ENCODE data around the gene WDFY3.

The WDFY3 gene

GRCh38 chr4:84753321-84753972 lies 213.0 kb downstream of the WDFY3 start:
- no peak for DNase-seq (ENCODE audit: low spot score in 2 of 2)
- Mint-ChIP-seq H3K4me3 (no peak overlapping the region), H3K9me3 (no peaks in the 10 kb centered on the region), H3K27ac (no peak overlapping the region), H3K36me3 (no peaks in the 10 kb centered on the region), H3K4me1 (no peaks in the 10 kb centered on the region)
- ATAC-seq = no peak

DNA sequence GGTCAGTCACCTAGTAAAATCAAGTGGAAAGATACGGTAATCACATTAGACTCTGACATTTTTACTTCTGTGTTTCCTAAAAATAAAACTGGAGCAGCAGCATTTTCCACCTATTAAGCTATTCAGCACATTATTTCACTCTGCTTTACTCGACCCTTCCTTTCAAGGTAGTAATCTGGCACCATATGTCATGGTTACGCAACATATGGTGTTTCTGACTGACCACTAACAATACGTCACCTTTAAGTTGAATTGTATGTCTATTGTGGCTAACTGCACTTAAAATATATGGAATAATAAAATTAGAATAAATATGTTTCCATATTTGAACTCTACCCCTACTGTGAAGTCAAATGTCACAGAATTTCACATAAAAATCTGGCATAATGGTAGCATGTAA lies 214.8 kb downstream of the WDFY3 start:
- Mint-ChIP-seq H3K4me3 (no peak overlapping the region), H3K4me1 (no peaks in the 10 kb centered on the region), H3K9me3 (no peaks in the 10 kb centered on the region), H3K36me3 (no peaks in the 10 kb centered on the region), H3K27ac (no peak overlapping the region)
- no peak for DNase-seq (ENCODE audit: low spot score in 2 of 2)
- no peak for ATAC-seq

DNA sequence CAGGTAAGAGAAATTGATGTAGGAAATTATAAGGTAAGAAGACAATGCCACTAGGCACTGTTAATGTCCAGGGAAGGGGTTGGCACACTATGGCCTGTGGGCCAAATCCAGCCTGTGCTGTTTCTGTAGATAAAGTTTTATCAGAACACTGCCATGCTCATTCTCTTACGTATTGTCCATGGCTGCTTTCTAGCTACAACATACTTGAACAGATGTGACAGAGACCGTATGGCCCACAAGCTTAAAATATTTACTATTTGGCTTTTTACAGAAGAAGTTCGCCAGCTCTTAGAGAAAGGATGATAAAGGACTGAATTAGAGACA lies 215.6 kb downstream of the WDFY3 start:
- DNase-seq (ENCODE audit: low spot score in 2 of 2) (no peak), ATAC-seq (no peak)
- Mint-ChIP-seq H3K27ac (no peak overlapping the region), H3K4me3 (no peak overlapping the region), H3K36me3 (no peaks in the 10 kb centered on the region), H3K4me1 (no peaks in the 10 kb centered on the region), H3K9me3 (no peaks in the 10 kb centered on the region)

DNA sequence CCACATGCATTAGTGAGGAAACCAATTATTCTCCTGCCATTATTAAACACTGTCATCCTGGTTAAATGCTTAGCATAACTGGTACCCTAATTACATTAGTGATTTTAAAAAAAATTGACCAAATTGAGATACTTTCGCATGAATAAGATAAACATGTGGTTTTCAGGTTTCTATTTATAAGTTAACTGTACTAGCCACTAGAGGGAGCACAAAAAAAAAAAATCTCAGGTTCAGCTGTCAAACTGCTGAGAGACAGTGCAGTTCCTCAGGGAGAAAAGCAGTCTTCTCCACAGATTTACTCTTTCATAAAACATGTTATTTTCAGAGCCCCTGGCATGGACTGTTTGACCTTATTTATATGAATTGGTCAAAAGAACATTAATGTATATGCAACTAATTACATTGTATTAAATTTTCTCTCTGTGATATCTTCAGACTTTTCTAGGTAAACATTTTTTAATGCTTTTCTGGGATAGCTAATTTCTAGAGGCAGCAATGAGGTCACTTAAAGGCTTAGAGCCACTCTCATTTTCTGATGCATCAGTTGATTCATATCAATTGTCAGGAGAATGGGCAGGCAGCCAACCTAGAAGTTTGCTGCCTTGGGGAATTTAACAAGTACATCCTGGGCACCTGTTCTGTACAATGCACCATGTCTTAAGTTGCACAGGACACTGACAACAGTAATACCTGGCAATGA lies 216.1 kb downstream of the WDFY3 start:
- no peaks in the 10 kb centered on the region for H3K9me3 Mint-ChIP-seq
- H3K4me3 Mint-ChIP-seq = no peak overlapping the region
- H3K36me3 Mint-ChIP-seq = no peaks in the 10 kb centered on the region
- no peaks in the 10 kb centered on the region for H3K4me1 Mint-ChIP-seq
- no peak overlapping the region for H3K27ac Mint-ChIP-seq
- ATAC-seq = no peak
- DNase-seq (ENCODE audit: low spot score in 2 of 2) = no peak

DNA sequence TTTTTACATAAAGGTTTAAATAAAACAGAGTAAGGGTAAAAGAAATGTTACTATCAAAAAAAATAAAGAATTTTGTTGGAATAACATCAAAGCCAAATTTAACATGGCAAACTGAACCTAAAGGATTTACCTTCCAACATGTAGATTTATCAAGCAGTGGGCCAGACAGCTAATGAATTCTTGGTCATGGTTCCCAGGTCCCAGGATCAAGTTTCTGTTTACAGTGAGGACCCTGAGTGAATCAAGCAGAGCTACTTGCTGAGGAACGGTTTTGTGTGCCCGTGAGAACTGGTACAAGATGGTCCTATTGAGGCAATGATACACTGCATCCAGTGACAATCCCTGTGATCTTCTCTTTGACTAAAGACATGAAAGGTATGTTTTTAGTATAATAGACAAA lies 226.4 kb downstream of the WDFY3 start:
- ATAC-seq = no peak
- Mint-ChIP-seq H3K27ac (no peak overlapping the region), H3K36me3 (no peaks in the 10 kb centered on the region)

GRCh38 chr4:84738622-84739021 lies 227.9 kb downstream of the WDFY3 start:
- no peaks in the 10 kb centered on the region for H3K36me3 Mint-ChIP-seq
- ATAC-seq (no peak), DNase-seq (ENCODE audit: low spot score in 2 of 2) (no peak)
- H3K4me3 Mint-ChIP-seq = no peak overlapping the region
- H3K27ac Mint-ChIP-seq = no peak overlapping the region
- H3K4me1 Mint-ChIP-seq = no peaks in the 10 kb centered on the region
- H3K9me3 Mint-ChIP-seq = no peaks in the 10 kb centered on the region

More for the DNA sequence above, 226.4 kb downstream of the WDFY3 start:
- H3K4me3 Mint-ChIP-seq = no peak overlapping the region
- H3K4me1 Mint-ChIP-seq = no peaks in the 10 kb centered on the region
- H3K9me3 Mint-ChIP-seq = no peaks in the 10 kb centered on the region
- no peak for DNase-seq (ENCODE audit: low spot score in 2 of 2)

DNA sequence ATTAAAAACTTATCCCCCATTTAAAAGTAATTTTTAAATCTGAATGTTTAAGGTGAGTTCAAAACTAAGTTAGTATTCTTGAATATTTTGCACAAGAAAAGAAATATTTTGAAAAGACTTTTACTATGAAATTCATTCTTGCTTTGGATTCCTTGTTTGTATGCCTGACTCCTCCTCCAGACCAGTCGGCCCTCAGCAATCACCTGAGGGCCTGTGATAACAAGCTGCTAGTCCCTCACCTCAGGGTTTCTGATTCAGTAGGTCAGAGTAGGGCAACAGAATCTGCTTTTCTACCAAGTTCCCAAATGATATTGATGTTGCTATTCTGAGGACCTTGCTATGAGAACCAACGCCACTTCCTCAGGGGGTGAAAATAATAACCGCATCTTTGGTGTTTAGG lies 228.8 kb downstream of the WDFY3 start:
- Mint-ChIP-seq H3K4me3 (no peak overlapping the region), H3K36me3 (no peaks in the 10 kb centered on the region), H3K4me1 (no peaks in the 10 kb centered on the region), H3K9me3 (no peaks in the 10 kb centered on the region), H3K27ac (no peak overlapping the region)
- ATAC-seq (no peak), DNase-seq (ENCODE audit: low spot score in 2 of 2) (no peak)

- Mint-ChIP-seq H3K9me3 (no peaks in the 10 kb centered on the region), H3K27ac (no peak overlapping the region), H3K36me3 (no peaks in the 10 kb centered on the region), H3K4me1 (no peaks in the 10 kb centered on the region), H3K4me3 (no peak overlapping the region)
- no peak for ATAC-seq
- no peak for DNase-seq (ENCODE audit: low spot score in 2 of 2)
Observed at GRCh38 chr4:84734037-84734436, 232.5 kb downstream of the WDFY3 start.

DNA sequence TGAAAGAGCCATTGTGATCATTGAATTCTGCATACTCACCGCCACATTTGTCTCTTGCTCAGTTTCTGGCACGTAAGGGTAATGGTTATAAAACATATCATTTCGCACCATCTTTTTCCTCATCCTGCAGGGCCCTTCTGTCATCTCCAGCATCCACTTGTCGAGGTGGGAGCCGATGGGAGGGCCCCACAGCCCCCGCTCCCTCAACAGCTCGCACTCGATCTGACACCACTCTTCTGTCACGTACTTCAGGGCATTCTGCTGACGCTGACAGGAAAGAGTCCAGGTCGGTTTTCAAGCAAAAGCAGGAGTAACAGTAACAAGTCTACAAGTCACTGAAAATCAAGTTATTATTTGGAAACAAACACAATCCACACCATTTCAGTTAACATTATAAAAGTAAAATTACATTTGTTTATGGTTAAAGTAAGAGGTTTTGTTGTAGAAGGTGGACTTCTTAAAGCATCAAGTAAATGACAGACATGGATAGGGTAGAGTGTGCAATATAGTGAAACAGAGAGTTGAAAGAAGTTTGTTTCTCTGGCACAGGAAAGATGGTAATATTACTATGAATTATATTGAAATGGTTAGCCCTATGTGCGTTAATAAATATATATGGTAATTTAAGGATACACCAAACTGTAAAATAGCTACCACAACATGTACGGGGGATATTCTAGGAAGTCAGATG lies 233.0 kb downstream of the WDFY3 start:
- H3K27ac Mint-ChIP-seq = no peak overlapping the region
- H3K9me3 Mint-ChIP-seq = no peaks in the 10 kb centered on the region
- DNase-seq (ENCODE audit: low spot score in 2 of 2) = no peak
- no peaks in the 10 kb centered on the region for H3K36me3 Mint-ChIP-seq
- ATAC-seq = no peak
- no peak overlapping the region for H3K4me3 Mint-ChIP-seq
- H3K4me1 Mint-ChIP-seq = no peaks in the 10 kb centered on the region

DNA sequence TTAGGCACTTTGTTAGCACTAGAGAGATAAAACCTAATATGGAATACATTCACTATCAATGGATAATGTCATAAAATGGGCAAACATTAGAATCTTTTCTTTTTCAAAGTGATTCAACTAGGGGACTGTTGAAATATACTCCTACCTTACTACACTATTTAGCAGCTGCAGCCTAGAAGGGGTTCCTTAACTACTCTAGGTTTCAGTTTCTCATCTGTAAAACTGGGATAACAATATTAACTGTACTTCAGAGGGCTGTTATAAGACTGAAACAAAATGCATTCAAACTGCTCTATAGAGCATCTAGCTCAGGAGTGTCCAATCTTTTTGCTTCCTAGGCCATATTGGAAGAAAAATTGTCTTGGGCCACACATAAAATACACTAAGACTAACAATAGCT lies 236.1 kb downstream of the WDFY3 start:
- H3K36me3 Mint-ChIP-seq = no peaks in the 10 kb centered on the region
- no peaks in the 10 kb centered on the region for H3K9me3 Mint-ChIP-seq
- ATAC-seq (no peak), DNase-seq (ENCODE audit: low spot score in 2 of 2) (no peak)
- H3K4me3 Mint-ChIP-seq = no peak overlapping the region
- H3K27ac Mint-ChIP-seq = no peak overlapping the region
- H3K4me1 Mint-ChIP-seq = no peaks in the 10 kb centered on the region

GRCh38 chr4:84727491-84727890 lies 239.0 kb downstream of the WDFY3 start:
- no peak overlapping the region for H3K4me3 Mint-ChIP-seq

DNA sequence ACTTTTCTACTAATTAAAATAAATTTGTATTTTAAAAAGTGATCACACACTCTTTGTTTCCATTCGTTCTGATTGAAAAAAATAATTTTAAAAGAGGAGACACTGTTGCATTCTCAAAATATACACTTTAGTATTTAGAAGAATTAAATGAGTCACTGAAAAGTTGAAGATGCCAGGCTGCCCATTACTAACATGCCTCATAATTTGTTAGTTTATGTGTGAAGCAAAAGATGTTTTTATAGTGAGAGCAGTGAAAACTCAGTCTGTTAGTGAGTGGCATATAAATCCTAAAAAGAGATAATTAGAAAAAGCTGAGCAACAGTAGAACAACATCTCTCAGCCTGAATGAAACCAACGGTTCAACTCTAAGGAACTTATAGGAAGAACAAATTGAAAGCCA lies 240.1 kb downstream of the WDFY3 start:
- Mint-ChIP-seq H3K9me3 (no peaks in the 10 kb centered on the region), H3K4me1 (no peaks in the 10 kb centered on the region), H3K27ac (no peak overlapping the region), H3K4me3 (no peak overlapping the region), H3K36me3 (no peaks in the 10 kb centered on the region)
- DNase-seq (ENCODE audit: low spot score in 2 of 2) = no peak
- ATAC-seq = no peak

More at GRCh38 chr4:84727491-84727890, 239.0 kb downstream of the WDFY3 start:
- Mint-ChIP-seq H3K9me3 (no peaks in the 10 kb centered on the region), H3K4me1 (no peaks in the 10 kb centered on the region), H3K36me3 (no peaks in the 10 kb centered on the region), H3K27ac (no peak overlapping the region)
- DNase-seq (ENCODE audit: low spot score in 2 of 2) (no peak), ATAC-seq (no peak)

DNA sequence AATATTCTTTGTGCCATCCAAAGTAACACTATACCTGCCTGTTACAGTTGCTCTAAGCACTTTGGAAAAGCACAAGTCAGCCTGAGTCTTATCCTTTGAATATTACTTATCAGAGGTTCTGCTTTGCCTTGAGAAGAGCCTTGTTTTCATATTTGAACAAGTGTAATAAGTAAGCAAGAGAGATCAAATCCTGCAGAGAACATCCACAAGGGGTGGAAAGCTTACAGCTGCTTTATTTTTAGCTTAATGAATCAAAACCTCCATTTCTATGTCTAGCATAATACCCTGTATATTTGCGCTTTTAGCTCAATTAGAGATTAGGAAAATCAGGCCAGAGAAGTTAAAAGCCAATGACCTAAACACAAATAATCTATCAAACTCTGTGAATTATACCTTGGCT lies 243.8 kb downstream of the WDFY3 start:
- H3K27ac Mint-ChIP-seq = no peak overlapping the region
- H3K4me1 Mint-ChIP-seq = no peaks in the 10 kb centered on the region
- H3K9me3 Mint-ChIP-seq = no peaks in the 10 kb centered on the region
- ATAC-seq (no peak), DNase-seq (ENCODE audit: low spot score in 2 of 2) (no peak)
- H3K4me3 Mint-ChIP-seq = no peak overlapping the region
- no peaks in the 10 kb centered on the region for H3K36me3 Mint-ChIP-seq

- Mint-ChIP-seq H3K36me3 (no peaks in the 10 kb centered on the region), H3K27ac (no peak overlapping the region), H3K4me3 (no peak overlapping the region), H3K4me1 (no peaks in the 10 kb centered on the region), H3K9me3 (no peaks in the 10 kb centered on the region)
- no peak for DNase-seq (ENCODE audit: low spot score in 2 of 2)
- no peak for ATAC-seq
Observed at GRCh38 chr4:84719115-84719514, 247.4 kb downstream of the WDFY3 start.

DNA sequence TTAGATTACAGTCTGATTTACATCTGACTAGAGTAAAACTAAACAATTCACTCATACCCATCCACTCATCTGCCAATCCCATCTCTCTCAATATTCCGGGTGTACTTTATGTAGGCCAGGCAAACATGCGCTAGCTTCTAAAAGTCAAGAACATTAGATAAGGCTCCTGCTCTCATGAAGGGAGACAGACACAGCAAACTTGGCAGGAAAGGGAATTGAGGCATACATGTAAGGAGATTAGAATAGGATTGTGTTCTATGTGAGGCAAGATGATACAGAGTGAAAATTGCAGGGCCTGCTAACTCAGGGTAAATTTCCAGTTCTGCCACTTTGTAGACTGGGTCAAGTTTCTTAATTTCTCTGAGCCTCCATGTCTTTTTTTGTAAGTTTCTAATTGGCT lies 247.8 kb downstream of the WDFY3 start:
- no peak overlapping the region for H3K4me3 Mint-ChIP-seq
- H3K27ac Mint-ChIP-seq = no peak overlapping the region
- ATAC-seq (no peak), DNase-seq (ENCODE audit: low spot score in 2 of 2) (no peak)
- H3K4me1 Mint-ChIP-seq = no peaks in the 10 kb centered on the region
- no peaks in the 10 kb centered on the region for H3K36me3 Mint-ChIP-seq
- no peaks in the 10 kb centered on the region for H3K9me3 Mint-ChIP-seq

DNA sequence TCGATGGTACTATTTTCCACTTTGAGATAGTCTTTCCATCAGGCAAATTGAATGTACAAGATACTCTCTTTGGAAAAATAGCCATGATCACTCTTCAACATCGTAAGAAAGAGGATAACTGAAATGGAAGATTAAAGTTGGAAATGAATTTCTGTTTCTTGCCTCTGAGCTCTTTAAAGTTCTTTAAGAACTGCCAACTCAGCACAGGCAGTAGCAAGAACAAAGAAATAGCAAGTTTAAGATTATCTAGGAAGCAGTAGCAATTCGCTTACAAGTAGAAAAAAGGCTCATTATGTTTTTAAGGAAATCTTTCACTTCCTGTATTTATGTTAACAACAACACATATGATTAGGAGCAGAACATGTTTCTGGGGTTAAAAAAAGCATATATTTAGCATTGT lies 255.9 kb downstream of the WDFY3 start:
- no peak overlapping the region for H3K4me3 Mint-ChIP-seq
- ATAC-seq (no peak), DNase-seq (ENCODE audit: low spot score in 2 of 2) (no peak)
- H3K36me3 Mint-ChIP-seq = no peaks in the 10 kb centered on the region
- H3K27ac Mint-ChIP-seq = no peak overlapping the region
- H3K4me1 Mint-ChIP-seq = no peaks in the 10 kb centered on the region
- H3K9me3 Mint-ChIP-seq = no peaks in the 10 kb centered on the region
